IPS-18c (cell line): ENCODE measurements around the gene PCID2.

Source experiments
- H3K4me3 ChIP-seq: 2 replicates; pipeline ENCODE4 v1.7.0; 2013; ENCODE audit warnings: low read depth, mild to moderate bottlenecking, low read length, moderate library complexity; ENCODE audit not compliant: insufficient read depth
- H3K9me3 ChIP-seq: one replicate; pipeline ENCODE4 v1.6.1; 2013; ENCODE audit warnings: mild to moderate bottlenecking, low read length, moderate library complexity; ENCODE audit not compliant: control insufficient read depth, insufficient read depth

The PCID2 gene

GRCh38 chr13:113201815-113202214, 6.7 kb downstream of the PCID2 start:
- Histone ChIP-seq H3K4me3 (no peak overlapping the region), H3K9me3 (no peaks in the 10 kb centered on the region)

- Histone ChIP-seq H3K9me3 (no peaks in the 10 kb centered on the region), H3K4me3 (no peak overlapping the region)
These were observed 11.3 kb downstream of the PCID2 start for GRCh38 chr13:113196970-113197737.

- Histone ChIP-seq H3K9me3 (no peaks in the 10 kb centered on the region), H3K4me3 (no peak overlapping the region)
These were observed 13.1 kb downstream of the PCID2 start for GRCh38 chr13:113195360-113195759.

DNA sequence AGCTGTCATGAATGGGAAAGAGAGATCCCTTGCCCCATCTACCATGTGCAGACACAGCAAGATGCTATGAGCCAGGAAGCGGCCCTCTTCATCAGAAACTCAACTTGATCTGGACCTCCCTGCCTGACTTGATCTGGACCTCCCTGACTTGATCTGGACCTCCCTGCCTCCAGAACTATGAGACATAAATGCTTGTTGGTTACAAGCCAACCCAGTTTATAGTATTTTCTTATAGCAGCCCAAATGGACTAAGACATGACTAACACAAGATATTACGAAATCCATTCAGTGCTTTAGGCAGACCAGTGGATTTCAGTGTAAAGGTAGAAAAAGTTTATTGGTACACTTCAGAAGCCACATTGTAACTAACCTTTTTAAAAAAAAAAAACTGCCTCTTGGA, 15.6 kb downstream of the PCID2 start:
- Histone ChIP-seq H3K4me3 (no peak overlapping the region), H3K9me3 (no peaks in the 10 kb centered on the region)

DNA sequence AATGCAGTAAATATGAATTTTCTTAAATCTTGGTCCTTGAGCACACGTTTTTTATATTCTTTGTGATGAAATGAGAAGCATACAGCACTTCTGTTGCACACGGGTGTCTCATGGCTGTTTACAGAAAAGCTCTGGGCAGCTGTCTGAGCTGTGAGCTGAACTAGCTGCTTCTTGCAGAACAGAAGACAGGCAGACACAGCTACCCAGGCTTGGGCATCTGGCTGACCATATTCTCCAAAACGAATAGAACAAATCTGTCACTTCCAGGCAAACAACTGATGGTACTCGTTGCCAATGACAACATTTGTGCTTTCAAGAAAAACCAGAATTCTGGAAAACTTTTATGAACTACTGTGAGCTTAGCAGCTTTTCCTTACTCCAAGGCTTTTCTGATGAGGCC, 16.2 kb downstream of the PCID2 start:
- Histone ChIP-seq H3K9me3 (no peaks in the 10 kb centered on the region), H3K4me3 (no peak overlapping the region)

GRCh38 chr13:113190181-113190580, 18.3 kb downstream of the PCID2 start:
- H3K4me3 ChIP-seq = no peak overlapping the region
- no peaks in the 10 kb centered on the region for H3K9me3 ChIP-seq

DNA sequence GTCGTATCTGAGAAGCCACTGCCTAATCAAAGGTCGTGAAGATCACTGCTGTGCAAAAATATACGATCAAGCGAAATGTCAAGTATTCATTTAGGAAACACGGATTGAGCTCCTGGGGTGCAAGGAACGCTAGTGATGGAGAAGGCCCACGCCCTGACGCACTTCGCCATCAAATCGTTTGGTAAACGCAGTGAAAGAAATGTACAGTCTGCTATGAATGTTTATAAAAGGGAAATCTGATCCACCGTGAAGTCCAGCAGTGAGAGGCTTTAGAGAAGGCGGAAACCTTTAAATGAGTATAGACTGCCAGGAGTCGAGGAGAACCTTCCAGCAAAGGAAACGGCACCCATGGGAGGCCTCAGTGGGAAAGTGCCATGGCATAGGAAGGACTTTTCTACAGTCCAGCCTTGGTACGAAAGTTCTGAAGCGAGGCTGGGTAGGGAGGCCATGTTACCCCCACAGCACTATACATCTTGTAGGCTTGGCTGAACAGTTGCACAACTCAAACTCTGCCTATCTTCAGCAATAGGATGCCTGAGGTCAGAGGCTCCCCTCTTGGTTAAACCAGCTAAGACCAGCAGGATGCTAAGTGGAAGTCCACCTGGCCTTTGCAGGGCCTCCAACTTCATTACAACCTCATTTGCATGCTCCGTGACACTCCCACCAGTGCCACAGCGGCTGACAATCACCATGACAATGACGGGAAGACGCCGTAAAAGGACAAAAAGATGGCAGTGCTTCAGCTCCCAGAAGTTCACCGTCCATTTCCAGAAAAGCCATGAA, 20.4 kb downstream of the PCID2 start:
- Histone ChIP-seq H3K4me3 (no peak overlapping the region), H3K9me3 (no peaks in the 10 kb centered on the region)

GRCh38 chr13:113187263-113187669, 21.2 kb downstream of the PCID2 start:
- H3K4me3 ChIP-seq = no peak overlapping the region
- H3K9me3 ChIP-seq = no peaks in the 10 kb centered on the region

DNA sequence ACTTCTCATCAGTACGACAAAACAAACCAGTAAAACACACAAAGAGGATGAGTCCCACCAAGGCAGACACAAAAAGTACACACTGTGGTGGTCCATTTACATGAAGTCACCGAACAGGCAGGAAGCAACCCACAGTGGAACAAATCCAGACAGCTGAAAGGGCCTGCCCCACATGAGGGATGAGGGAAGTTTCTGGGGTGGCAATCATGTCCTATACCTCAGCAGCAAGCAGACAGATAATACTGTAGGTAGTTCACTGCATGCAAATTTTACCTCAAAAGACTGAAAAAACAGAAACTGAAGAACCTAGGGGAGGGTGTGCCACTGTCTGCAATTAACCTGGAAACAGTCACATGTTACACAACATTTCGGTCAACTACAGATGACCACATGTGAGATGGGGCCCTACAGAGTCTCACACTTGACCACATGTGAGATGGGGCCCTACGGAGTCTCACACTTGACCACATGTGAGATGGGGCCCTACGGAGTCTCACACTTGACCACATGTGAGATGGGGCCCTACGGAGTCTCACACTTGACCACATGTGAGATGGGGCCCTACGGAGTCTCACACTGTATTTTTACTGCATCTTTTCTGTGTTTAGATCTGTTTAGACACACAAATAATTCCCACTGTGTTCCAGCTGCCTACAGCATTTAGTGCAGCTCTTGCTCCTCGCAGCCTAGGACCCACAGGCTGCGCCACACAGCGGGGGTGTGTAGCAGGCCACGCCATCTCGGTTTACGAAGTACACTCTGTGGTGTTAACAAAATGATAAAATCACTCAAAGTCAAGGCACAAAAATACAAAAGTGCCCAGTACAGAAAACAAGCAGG, 22.2 kb downstream of the PCID2 start:
- no peaks in the 10 kb centered on the region for H3K9me3 ChIP-seq
- no peak overlapping the region for H3K4me3 ChIP-seq

DNA sequence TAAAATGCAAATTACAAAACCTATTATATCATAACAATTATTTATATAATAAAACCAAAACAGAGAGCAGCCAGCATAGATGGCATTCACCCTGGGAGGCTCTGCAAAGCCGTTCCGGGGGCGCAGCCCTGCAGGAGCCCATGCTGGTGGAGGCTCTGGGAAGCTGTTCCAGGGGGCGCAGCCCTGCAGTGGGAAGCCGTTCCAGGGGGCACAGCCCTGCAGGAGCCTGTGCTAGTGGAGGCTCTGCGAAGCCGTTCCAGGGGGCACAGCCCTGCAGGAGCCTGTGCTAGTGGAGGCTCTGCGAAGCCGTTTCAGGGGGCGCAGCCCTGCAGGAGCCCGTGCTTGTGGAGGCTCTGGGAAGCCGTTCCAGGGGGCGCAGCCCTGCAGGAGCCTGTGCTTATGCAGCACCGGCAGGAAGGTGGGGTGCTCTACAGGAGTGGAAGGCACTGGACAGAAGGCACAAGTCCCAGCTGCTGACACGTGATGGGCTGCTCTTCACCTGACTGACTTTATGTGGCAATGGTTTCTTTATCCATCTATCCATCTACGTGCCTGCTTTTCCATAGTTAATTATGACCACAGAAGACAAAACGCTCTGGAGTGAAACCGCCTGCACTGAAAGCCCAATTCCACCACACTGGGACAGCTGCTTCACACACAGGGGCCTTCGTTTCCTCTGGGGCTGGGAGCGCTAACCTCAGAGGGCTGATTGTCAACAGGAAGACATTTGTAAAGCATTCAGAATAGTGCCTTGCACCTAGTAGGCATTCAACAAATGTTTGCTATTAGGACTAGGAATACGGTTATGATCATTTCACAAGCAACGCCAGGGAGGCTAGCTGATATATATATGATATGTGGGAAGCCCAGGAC, 23.7 kb downstream of the PCID2 start:
- Histone ChIP-seq H3K4me3 (no peak overlapping the region), H3K9me3 (no peaks in the 10 kb centered on the region)

- H3K9me3 ChIP-seq = no peaks in the 10 kb centered on the region
- no peak overlapping the region for H3K4me3 ChIP-seq
These were observed 24.9 kb downstream of the PCID2 start for GRCh38 chr13:113183450-113184129.

GRCh38 chr13:113182046-113182445, 26.4 kb downstream of the PCID2 start:
- no peaks in the 10 kb centered on the region for H3K9me3 ChIP-seq
- H3K4me3 ChIP-seq = no peak overlapping the region

DNA sequence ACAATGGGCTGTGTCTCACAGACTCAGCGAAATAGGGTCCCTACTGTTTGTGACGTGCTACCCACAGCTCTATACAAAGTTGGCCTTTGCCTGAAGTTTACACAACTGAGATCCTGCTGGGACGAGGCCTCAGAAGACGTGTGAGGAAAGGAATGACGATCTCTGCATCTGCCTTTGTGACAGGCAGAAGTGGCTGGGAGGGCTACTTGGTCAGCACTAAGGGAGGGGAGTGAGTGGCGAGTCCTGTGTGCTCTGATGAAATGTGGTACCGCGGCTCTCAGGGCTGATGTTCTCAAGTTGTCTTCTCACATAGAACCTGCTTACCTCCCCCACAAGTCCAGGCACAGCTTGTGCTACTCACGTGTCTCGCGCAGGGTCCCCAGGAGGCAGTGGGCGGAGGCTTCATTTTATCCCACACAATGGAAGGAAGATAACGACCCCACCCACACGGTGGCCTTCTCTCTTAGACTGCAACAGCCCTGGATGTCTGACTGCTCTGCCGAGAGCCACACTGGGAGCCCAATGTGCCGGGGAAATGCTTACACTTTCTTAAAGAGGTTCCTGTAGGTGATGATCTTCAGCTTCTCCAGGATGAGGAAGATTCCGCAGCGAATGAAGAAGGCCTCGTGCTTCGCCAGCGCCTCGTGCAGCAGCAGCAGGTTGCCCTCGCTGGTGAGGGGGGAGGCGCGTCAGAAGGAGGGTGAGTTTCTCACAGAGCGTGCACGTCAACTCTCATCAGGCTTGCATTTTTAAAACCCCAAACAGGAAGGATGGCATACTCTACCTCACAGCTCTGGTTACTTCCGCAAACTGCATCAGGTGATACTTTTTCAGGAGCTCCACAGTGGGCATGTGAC, 28.9 kb downstream of the PCID2 start:
- Histone ChIP-seq H3K4me3 (no peak overlapping the region), H3K9me3 (no peaks in the 10 kb centered on the region)

GRCh38 chr13:113178896-113179167, 29.6 kb downstream of the PCID2 start:
- Histone ChIP-seq H3K9me3 (no peaks in the 10 kb centered on the region), H3K4me3 (no peak overlapping the region)

DNA sequence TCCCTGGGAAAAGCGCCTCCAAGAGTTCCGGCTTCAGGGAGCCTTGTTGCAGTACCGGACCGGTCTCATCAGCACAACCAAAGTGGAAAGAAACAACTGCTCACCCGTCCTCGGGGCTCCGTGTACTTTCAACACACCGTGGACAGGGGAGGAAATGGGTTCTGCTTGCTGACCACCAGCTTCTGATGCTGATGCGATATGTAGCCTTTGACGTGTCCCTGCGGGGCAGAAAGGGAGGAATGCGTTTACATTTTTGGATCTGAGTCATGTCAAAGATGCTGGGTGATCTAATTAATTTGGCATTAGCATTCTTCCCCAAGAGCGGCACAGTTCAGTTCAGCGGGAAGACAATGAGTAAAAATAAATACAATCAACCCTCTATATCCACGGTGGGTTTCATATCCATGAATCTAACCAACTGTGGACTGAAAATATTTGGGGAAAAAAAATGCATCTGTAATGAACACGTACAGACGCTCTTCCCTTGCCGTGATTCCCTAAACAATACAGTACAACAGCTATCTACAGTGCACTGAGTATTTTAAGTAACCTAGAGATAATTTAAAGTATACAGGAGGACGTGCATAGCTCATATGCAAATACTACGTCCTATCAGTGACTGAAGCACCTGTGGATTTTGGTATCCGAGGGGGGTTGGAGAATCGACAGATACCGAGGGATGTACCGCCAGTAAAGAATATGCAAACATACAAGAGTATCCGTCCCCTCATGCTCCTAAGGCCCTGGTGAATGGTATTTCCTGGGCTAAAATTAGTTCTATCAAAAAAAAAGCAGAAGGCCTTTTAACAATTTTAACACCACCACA, 30.2 kb downstream of the PCID2 start:
- Histone ChIP-seq H3K9me3 (no peaks in the 10 kb centered on the region), H3K4me3 (no peak overlapping the region)
